Measurements from ENCODE around the gene DEGS2. TPM values are rescaled to one million over a fixed set of nuclear protein-coding genes. Genes with fewer than 3 reads are reported as not detected.

The DEGS2 gene
- total and polyA plus RNA-seq, 2 of the 13 experiments (the other 11 are each of a cell fraction or from before 2014, with no cell fraction given) = 0.09 TPM

- TF ChIP-seq, protein P1, sequence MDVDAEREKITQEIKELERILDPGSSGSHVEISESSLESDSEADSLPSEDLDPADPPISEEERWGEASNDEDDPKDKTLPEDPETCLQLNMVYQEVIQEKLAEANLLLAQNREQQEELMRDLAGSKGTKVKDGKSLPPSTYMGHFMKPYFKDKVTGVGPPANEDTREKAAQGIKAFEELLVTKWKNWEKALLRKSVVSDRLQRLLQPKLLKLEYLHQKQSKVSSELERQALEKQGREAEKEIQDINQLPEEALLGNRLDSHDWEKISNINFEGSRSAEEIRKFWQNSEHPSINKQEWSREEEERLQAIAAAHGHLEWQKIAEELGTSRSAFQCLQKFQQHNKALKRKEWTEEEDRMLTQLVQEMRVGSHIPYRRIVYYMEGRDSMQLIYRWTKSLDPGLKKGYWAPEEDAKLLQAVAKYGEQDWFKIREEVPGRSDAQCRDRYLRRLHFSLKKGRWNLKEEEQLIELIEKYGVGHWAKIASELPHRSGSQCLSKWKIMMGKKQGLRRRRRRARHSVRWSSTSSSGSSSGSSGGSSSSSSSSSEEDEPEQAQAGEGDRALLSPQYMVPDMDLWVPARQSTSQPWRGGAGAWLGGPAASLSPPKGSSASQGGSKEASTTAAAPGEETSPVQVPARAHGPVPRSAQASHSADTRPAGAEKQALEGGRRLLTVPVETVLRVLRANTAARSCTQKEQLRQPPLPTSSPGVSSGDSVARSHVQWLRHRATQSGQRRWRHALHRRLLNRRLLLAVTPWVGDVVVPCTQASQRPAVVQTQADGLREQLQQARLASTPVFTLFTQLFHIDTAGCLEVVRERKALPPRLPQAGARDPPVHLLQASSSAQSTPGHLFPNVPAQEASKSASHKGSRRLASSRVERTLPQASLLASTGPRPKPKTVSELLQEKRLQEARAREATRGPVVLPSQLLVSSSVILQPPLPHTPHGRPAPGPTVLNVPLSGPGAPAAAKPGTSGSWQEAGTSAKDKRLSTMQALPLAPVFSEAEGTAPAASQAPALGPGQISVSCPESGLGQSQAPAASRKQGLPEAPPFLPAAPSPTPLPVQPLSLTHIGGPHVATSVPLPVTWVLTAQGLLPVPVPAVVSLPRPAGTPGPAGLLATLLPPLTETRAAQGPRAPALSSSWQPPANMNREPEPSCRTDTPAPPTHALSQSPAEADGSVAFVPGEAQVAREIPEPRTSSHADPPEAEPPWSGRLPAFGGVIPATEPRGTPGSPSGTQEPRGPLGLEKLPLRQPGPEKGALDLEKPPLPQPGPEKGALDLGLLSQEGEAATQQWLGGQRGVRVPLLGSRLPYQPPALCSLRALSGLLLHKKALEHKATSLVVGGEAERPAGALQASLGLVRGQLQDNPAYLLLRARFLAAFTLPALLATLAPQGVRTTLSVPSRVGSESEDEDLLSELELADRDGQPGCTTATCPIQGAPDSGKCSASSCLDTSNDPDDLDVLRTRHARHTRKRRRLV (CRISPR knock-in tag; IDR thresholded peaks at IDR 0.05) = no peak
- no peak for TF ChIP-seq ZFP37 (CRISPR knock-in tag; IDR thresholded peaks at IDR 0.05; ENCODE audit: borderline replicate concordance)
- TF ChIP-seq ZNF547 (CRISPR knock-in tag; IDR thresholded peaks at IDR 0.05) = no peak
- TF ChIP-seq, protein P2, sequence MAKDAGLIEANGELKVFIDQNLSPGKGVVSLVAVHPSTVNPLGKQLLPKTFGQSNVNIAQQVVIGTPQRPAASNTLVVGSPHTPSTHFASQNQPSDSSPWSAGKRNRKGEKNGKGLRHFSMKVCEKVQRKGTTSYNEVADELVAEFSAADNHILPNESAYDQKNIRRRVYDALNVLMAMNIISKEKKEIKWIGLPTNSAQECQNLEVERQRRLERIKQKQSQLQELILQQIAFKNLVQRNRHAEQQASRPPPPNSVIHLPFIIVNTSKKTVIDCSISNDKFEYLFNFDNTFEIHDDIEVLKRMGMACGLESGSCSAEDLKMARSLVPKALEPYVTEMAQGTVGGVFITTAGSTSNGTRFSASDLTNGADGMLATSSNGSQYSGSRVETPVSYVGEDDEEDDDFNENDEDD (CRISPR knock-in tag; IDR thresholded peaks at IDR 0.05; ENCODE audit: borderline replicate concordance) = no peak
- TF ChIP-seq ZNF83 (CRISPR knock-in tag; IDR thresholded peaks at IDR 0.05; ENCODE audit: borderline replicate concordance) = no peak
- no peak for TF ChIP-seq U2AF2 (IDR thresholded peaks at IDR 0.05; ENCODE audit: low read depth, low read length)
- TF ChIP-seq SMAD9 (CRISPR knock-in tag; IDR thresholded peaks at IDR 0.05) = no peak
Observed at GRCh38 chr14:100111931-100112704, 47.3 kb downstream of the DEGS2 start (continued).

Measured in HepG2 (cell line).